ENCODE results near the gene WNT5B.

WNT5B gene

DNA sequence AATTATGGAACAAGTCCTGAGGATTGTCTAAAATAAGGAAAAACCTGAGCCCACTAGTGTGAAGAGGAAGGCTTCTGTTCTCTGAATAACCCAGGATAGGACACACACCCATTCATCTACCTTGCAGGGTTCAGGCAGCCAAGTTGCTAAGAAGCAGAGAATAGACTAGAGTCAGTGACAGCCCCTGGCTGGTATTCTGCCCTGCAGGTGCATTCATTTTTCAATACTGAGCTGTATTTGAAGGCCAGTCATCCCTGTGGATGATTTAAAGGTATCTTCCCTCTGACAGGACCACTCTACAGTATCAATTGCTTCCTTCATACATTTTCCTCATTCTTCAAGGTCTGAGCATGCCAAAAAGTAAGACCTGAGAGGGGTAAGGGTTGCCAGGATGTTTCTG is 22.9 kb downstream of the WNT5B start:
- no peak for DNase-seq (ENCODE audit: low spot score)

DNA sequence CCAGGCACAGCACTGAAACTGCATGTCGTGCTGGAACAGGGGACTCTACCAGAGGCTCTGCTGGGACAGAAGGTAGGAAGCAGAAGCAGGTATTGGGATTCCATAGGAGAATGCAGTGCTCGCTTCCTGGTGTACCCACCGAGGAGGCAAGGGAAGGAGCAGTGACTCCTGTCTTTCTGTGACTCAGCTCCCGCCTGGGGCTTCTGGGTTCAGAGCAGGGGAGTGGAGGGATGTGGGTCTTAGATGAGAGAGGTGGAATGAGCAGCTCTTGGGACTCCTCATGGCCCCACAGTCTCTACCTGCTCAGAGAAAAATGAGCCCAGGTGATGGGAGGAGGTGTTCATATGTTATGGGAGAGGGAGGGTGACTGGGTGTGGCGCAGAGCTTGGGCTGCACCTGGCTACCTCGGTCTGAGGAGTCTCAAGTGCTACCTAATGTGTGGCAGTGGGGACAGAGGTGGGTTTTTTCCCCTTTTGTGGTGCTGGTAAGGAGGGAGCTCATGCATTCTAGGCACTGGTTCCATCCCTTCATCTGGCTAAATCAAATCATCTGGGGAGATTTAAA is 26.3 kb downstream of the WNT5B start:
- no peak for DNase-seq (ENCODE audit: low spot score)

DNA sequence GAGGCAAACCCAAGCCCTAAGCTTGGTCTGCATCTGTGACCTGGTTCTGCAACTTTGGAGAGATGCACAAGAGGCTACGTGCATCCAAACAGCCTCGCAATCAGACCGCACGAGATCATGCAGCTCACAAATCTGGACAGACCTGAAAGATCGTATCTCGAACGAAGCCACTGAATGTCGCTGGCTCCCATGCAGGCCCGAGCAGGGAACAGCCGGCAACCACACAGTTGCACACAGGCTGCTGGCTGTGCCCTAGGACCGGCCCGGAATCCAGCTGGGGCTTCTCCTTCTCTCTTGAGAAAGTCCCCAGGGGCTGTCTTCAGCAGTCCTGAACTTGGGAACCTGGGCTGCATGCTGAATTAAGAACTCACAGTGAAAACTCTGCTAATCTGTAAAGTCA is 27.9 kb downstream of the WNT5B start:
- no peak for DNase-seq (ENCODE audit: low spot score)

DNA sequence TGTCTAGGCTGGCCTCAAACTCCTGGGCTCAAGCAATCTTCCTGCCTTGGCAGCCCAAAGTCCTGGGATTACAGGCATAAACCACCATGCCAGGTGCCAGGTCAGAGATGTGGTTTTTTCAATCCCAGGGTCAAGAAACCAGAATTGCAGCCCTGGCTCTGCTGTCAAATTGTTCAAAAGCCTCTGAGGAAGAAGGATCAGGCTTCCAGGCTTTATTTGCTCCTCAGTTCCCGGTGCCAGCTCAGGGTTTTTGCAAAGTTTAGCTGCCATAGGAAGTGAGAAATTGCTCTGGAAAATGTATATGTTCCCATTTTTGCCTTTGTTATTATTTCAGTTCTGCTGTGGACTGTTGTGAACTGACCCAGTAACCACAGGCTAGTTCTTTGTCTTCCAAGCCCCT is 28.7 kb downstream of the WNT5B start:
- DNase-seq (ENCODE audit: low spot score), result no peak

DNA sequence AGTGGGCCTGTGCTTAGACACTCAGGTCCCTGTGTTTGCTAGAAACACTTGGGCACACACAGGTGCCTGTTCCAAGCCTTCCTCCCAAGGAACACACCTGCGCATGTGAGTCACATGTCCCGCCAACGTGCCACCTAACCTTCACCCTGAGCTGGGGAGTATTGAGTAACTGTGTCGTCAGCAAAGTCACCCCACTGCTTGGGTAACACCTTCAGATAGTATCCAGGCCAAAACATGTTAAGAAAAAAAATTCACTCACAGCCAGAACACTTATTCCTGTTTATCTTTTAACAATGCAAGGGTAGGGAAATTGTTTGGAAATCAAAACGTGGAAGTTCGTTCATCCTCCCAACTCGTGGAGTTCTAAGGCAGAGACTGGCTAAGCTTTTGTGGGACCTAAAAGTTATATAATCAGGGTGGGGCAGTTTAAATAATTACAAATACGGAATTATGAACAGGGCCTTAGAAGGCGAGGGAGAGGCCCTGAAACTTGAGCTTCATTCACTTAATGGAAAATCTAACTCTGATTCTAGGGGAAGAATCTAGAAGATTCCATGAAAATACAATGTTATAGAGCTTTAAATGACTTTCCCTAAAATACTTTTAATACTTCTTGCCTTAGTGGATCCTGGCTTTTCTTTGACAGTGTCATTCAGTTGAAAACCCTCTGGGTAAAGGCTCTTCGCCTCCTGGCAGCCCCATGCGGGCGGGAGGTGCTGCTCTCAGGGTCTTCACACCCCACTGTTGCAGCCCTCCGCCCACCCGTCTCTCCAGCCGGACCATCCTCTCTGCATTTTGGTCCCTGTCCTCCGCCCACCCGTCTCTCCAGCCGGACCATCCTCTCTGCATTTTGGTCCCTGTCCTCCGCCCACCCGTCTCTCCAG is 31.5 kb downstream of the WNT5B start:
- no peak for DNase-seq (ENCODE audit: low spot score)

DNA sequence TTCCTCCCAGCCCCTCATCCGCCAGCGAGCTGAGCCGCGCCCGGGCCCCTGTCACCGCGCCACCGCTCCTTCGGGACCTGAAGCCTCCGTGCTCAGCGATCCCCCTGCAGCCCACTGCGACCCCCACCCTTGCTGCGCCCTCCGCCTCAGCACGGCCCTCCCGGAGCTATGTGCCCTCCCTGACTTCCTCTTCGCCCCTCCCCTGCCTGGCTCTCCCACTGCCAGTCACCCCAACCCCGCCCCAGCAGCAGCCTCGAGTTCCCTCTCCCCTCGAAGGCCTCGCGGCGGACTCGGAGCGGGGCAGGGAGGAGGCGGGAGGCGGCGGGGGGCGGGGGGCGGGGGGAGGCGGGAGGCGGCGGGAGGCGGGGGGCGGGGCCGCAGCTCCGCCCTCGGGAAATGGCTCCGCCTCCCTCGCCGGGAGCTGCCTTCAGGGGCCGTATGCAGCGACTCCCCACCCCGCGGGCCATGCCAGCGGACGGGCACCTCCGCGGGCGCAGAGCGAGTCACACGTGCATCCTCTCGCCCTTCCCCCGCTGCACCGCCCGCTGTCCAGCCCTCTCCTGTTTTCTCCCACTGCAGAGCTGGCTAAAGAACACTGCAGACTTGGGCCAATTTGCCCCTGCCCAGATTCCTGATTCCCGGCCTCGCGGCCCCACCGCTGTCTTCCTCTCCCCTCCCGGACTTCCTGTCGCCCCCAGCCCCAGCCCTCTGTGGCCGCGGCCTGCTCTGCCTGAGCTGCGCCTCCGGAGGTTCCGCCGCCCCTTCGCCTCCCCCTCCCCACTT is 32.7 kb downstream of the WNT5B start:
- DNase-seq (ENCODE audit: low spot score), result peak; percentile 96

DNA sequence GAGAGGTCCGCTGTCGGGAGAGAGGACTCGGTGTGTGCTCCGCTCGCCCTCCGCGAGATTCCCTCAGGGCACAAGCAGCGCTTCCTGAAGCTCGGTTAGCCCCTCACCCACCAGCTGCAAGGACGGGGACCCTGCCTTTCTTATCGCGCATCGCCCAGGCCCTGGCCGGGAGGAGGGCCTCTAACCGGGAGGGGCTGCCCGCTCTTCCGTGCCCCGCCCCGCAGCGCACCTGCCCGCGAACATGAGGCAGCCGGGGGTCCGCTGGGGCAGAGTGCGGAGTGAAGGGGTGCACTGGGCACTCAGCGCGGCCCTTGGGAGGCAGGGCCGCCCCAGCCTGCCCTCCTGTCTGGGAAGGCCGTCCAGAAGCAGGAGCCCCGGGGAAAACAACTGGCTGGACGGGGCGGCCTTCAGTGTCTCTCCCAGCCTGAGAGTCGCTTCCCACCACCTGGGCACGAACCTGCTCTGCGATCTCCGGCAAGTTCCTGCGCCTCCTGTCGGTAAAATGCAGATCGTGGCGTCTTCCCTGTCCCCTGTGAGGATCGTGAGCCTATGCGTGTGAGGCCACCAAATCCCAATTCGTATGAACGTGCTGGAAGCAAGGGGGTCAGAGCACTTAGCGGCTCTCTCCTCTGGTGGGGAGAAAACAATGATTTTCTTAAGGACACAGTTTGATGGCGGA is 33.9 kb downstream of the WNT5B start:
- peak; percentile 62 for DNase-seq (ENCODE audit: low spot score)

DNA sequence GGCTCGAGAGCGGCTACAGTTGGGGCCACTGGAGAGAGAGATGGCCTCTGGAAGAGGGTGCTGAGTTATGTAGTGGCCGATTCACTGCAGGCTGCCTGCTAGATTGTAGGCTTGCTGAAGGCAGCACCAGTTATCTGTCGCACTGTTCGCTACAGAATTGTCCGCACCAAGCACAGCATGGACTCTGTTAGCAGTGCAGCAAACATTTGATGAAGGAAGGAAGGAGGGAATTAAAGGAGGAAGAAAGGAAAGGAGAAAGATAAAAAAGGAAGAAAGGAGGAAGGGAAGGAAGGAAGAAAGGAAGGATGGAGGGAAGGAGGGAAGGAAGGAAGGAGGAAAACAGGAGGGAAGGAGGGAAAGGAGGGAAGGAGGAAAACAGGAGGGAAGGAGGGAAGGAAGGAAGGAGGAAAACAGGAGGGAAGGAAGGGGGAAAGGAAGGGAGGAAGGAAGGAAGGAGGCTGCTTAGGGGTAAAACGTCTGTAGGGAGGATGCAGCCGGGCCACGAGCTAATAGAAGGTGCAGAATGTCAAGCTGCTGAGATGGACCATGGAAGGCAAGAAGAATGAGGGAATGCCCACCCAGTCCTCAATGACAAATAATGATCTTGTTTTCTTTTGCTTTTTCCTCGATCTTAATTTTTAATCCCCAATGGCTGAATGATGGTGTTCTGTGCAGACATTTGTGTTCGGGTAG is 34.6 kb downstream of the WNT5B start:
- DNase-seq (ENCODE audit: low spot score), result no peak

DNA sequence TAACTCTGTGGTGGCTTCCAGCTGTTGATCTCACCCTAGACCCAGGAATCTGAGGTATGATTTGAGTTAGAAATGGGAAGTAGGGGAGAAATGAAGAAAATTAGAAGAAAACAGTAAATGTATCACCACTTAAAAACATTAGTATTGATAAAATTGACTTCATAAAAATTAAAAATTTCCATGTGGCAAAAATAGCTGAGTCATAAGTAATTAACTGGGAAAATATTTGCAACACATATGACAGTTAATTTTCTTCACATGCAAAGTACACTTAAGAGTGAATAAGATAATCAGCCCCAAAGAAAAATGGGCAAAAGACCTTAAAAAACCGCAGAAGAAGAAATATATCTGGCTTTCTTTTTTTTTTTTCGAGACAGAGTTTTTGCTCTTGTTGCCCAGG is 36.3 kb downstream of the WNT5B start:
- no peak for DNase-seq (ENCODE audit: low spot score)

DNA sequence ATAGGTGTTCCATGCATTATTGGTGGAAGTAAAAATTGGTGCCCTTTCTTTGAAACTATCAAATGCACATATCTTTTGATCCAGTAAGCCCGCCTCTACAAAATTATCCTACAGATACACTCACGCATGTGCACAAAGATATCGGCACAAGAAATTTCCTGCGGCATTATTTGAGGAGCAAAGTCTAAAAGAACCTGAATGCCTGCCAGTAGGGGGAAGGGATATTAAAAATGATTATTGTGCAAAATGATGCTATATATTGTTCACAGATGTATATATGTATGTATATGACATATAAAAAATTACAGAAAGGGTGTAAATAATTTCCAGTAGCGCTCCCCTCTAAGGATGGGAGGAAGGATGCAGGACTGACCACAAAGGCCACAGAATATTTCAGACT is 37.2 kb downstream of the WNT5B start:
- no peak for DNase-seq (ENCODE audit: low spot score)

DNA sequence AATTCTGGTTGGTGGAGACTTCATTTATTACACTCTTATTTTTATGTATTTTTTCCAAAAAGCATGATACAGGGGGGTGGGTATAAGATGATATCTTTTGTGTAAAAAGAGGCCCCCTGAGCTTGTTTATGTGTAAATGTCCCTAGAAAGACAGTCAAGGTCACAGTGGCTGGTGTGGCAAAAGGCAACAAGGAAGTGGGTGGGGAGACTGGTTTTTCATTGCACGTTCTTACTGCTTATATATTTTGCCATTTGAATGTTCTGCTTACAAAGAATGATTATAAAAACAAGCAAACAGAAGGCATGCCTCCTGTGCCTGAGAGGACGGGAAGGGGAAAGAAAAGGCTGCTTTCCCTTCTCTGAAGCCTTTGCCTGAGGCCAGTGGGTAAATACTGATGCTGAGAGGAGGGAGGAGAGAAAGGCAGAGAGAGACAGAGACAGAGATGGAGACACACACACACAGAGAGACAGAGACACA is 37.7 kb downstream of the WNT5B start:
- DNase-seq (ENCODE audit: low spot score), result no peak

DNA sequence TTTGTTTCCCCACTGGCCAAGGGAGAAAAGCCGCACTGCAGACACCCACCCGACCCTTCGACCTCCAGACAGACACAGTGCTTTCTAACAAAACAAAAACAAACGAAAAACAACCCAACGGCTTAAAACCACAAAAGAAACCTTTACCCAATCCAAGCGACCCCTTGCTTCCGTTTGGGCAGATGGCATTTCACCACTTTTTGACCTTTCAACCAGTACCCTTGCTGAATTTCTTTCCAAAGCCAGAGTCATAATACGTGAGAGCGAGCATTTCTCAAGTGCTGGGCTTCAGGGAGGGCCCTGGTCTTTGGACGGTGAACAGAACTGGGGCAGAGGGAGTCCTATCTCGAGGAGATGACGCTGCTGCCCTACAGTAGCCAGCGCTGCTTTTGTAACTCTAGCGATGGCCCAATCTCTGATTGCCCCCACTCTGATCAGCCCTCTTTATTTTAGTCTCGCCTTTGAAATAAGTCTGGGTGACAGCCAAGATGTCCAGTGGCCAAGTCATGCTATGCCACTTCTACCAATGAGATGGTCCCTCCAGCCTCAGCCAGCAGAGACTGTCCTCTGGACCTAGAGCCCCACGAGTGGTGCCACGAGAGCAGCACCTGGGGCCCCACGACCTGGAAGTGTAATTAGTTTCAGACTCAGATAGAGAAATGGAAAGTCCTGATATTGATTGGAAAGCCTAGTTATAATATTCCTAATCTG is 40.0 kb downstream of the WNT5B start:
- no peak for DNase-seq (ENCODE audit: low spot score)

DNA sequence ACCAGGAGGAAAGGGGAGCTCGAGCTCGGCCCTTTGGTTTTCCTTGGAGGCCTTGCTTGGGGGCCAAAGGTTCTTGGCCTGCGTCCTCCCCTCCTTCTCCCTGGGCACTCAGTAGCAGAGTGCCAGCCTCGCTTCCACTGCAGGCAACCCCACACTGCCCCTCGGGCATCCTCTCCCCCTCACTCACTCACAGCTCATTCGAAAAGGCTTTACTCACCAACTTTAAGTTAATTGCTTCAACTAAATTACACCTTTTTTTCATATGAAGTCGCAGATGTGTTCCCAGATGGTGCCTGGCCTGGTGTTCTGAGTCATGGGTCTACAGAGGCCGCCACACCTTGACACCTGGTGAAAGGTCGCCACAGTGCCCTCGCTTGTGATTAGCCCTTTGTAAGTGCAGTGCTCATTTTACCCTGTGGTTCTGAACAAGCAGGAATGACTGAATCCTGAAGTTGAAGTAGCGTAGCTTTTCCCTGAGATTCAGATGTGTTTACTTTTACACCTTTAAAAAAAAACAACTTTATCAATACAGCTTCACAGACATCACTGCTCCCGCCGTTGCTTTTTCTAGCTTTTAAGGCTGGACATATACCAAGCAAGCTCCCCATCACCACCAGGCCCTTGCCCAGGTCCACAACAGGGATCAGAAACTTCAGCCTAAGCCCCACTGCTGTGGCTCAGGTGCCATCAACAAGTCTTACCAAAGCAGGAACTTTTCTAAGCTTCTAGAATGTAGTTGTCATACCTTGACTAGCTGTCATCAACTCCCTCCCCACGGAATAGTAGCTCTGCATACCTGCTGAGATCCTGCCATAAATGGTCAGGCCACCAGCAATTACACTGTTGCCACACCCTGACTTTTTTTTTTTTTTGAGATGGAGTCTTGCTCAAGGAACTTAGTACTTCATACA is 41.6 kb downstream of the WNT5B start:
- no peak for DNase-seq (ENCODE audit: low spot score)

DNA sequence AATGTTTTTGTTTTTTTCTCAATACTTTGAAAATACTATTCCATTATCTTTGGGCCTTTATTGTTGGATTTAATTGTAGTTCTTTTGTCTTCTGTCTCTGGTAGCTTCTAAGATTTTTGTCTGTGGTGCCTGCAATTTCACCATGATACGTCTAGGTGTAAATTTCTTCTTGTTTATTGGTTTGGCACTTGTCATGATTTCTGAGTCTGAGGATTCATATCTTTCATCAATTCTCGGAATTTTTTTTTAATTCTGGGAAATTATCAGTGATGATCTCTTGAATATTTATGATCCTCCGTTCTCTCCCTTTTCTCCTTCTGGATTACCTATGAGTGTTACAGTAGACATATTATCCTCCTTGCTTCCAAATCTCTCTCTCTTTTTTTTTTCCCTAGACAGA is 47.0 kb downstream of the WNT5B start:
- DNase-seq (ENCODE audit: low spot score), result no peak

DNA sequence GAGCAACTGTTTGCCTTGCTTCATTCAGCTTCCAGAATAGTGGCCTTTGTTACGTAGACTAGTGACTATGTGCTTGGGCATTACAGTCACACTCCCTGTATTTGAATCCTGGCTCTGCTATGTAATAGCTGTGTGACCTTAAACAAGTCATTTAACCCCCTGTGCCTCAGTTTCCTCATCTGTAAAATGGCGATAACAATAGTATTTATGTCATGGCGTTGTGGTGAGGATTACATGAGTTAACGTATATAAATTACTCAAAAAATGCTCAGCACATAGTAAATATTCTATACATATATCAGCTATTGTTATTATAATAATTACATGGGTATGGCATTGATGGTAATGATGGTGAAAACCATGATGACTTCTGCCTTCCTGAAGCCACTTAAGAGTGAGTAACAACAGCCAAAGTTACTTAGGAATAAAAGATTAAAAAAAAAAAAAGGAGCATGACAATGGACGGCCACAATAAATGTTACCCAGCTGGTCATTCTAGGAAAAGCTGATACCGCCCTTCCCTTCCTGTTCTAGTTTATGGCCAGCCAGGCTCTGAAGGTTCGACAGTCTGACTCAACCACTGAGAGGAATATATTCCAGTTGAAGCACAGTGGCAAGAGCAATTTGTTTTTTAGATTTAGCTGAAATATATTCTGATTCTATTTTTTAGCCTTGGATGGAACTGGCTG is 51.9 kb downstream of the WNT5B start:
- no peak for DNase-seq (ENCODE audit: low spot score)

DNA sequence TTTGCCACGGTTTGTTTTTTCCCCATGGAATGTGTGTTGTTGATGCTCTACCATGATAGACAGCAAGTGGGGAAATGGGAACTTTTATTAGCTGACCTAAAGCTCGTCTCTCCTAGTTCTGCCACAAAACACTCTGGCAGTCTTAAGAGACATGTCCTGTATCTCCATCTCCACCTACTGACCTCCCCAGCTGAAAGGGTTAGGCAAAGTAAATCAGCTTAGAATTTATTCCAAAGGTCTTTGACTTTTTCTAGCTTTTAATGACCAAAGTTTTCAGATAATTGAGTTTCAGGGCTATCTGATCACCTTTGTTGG is 52.4 kb downstream of the WNT5B start:
- no peak for DNase-seq (ENCODE audit: low spot score)

DNA sequence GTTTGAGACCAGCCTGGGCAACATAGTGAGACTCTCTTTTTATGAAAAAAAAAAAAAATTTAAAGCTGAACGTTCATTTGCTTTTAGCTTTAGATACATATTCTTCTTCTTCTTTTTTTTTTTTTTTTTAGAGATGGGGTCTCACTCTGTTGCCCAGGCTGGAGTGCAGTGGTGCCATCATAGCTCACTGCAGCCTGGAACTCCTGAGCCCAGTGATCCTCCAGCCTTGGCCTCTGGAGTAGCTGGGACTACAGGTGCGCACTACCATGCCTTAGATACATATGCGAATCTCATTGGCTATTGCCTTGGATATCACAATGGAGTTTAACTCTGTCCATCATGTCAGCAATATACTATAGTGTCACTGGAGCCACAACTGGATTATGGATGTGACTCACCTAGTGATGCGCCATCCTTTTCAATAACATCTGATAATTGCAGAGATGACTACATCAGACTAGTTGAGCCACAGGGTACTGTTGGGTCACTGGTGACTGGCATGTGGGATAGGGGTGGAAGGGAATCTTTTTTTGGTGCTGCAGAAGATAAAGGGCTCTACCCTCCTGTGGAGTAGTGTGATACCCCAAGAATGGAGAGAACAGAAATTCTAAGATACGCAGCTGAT is 59.2 kb downstream of the WNT5B start:
- DNase-seq (ENCODE audit: low spot score), result no peak

DNA sequence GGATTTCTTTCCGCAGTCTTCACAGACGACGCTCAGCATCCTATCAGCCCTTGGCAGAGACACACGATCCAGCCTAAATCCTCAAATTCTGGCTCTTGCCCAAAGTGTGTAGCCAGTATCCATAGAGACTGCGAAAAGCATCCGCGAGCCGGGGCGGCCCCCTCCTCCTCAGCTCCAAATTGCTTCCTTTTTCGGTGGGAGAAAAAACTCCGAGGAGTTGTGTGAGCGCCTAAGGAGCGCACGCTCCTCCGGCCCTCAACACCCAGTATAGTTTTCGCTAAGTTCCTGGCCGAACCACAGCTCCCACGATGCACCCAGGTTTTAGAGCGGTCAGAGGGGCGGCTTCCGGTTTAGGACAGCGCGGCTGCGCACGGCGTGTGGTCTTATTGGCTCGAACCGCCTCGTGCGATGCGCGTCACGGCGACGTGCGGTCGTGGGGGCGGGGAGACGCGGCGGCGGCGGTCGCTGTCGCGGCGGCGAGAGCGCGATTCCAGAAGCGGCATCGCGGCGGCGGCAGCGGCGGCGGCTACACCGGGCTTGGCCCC is 61.6 kb downstream of the WNT5B start, which contains the start of gene ADIPOR2:
ADIPOR2 (plus strand) TSS at position 493 of the 545 bp plus-strand sequence. CDS start 63,274 bp downstream, outside the sequence.
- DNase-seq (ENCODE audit: low spot score), result peak; percentile 98

Measured in D341Med (cell line).